Measurements from ENCODE around the gene CABLES2. TPM values are rescaled to one million over a fixed set of nuclear protein-coding genes. Genes with fewer than 3 reads are reported as not detected.

The CABLES2 gene
- total and polyA plus RNA-seq, 2 of the 4 experiments (the other 2 are of a cell fraction): 1.4 to 5.1 TPM

DNA sequence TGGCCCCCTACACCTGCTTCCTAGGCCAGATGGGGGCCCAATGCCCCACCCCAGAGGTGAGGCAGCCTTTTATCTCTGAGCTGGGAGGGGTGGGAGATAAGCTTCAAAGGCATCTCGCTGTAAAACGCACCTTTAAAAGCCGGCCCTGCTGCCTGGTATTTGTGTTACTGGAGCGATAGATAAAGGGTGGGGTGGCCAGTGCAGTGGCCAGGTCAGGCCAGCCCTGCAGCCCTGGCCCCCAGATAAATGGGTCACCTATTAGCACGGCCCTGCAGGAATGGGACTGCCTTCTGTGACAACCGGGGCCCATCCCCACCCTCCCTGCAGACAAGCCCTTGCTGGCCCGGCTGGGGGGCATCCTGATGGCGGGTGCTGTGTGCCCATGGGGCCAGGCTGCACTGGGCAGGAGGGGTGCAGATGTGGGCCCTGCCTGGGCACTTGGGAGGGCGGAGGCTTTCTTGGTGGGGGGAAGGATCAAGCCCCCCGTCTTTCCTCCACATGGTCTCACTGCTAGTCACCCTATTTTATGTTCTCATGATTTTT is 23.3 kb upstream of the CABLES2 start:
- CTCF ChIA-PET: no interaction called here
- no peak for ATAC-seq (ENCODE audit: low read depth)
- BruUV-seq (replicated peaks): no TSS peak

More for the DNA sequence above, 23.3 kb upstream of the CABLES2 start:
- Histone ChIP-seq H3K79me1 (ENCODE audit: low read depth in 1 of 2, low read length in 2 of 2) (no peaks in the 10 kb centered on the region), H3K9ac (ENCODE audit: low read depth, low read length) (no peak overlapping the region), H3K4ac (ENCODE audit: low read depth, low read length) (no peak overlapping the region), H3K4me2 (ENCODE audit: low read depth, low read length) (no peak overlapping the region), H2BK5ac (ENCODE audit: low read depth, low read length, poor library complexity, severe bottlenecking) (no peak overlapping the region), H3K4me1 (ENCODE audit: control insufficient read depth, insufficient read depth, low read length) (no peaks in the 10 kb centered on the region), H4K20me1 (ENCODE audit: insufficient read depth, low read length) (no peaks in the 10 kb centered on the region), H2BK15ac (ENCODE audit: low read depth, low read length) (no peak overlapping the region), H4K8ac (ENCODE audit: low read depth in 2 of 2, low read length in 2 of 2) (no peak overlapping the region), H3K14ac (replicated peaks; ENCODE audit: low read depth, low read length) (no peak overlapping the region), H3K56ac (ENCODE audit: extremely low read depth, insufficient read depth, low read length) (no peak overlapping the region), H2AK9ac (replicated peaks; ENCODE audit: low read depth, low read length, poor library complexity) (no peak overlapping the region), H3K36me3 (ENCODE audit: control insufficient read depth, insufficient read depth, low read length) (no peaks in the 10 kb centered on the region), H2AFZ (replicated peaks; ENCODE audit: low read length, poor library complexity) (no peak overlapping the region), H3K23ac (ENCODE audit: low read depth, low read length) (no peak overlapping the region), H4K5ac (ENCODE audit: low read depth, low read length) (no peak overlapping the region), H3K9me1 (ENCODE audit: insufficient read depth, low read length) (no peaks in the 10 kb centered on the region), H3K27me3 (ENCODE audit: control insufficient read depth, insufficient read depth, low read length) (peaks cover 63% of the 10 kb centered on the region), H3K4me3 (ENCODE audit: insufficient read depth, low read depth, low read length) (no peak overlapping the region), H3K9me3 (ENCODE audit: control insufficient read depth, insufficient read depth, low read length) (no peaks in the 10 kb centered on the region), H4K91ac (ENCODE audit: insufficient read depth, low read depth, low read length) (no peak overlapping the region), H3K27ac (ENCODE audit: insufficient read depth, low read length) (no peak overlapping the region), H3K18ac (ENCODE audit: low read depth, low read length) (no peak overlapping the region), H2BK120ac (ENCODE audit: low read depth, low read length) (no peak overlapping the region), H2AK5ac (ENCODE audit: low read depth, low read length) (no peak overlapping the region), H2BK20ac (ENCODE audit: low read depth, low read length) (no peak overlapping the region)
- DNase-seq: no peak
- POLR2A ChIA-PET (ENCODE audit: unreplicated experiment): no interaction called here
- intact Hi-C loops (cut with micrococcal nuclease): no loop called here
- WGBS, 2 experiments (ENCODE audit: extremely low coverage in 2 of 2, insufficient read length in 1 of 2): 59% methylated on average over 3 of the region's 10 CpGs; no CpG with 5 or more reads in 1 of the 2 experiments
- dilution Hi-C loops (cut with HindIII; ENCODE audit: low sequenced_read_pairs, unreplicated experiment): no loop called here
- in situ Hi-C loops (cut with MboI; ENCODE audit: low sequenced_read_pairs): no loop called here
- TF ChIP-seq FOS (IDR thresholded peaks at IDR 0.05; ENCODE audit: low read depth, low read length): no peak
- no peak for TF ChIP-seq RCOR1 (IDR thresholded peaks at IDR 0.05; ENCODE audit: insufficient replicate concordance, low read length)
- TF ChIP-seq POLR2A (IDR thresholded peaks at IDR 0.05; ENCODE audit: low read depth, low read length): no peak
- TF ChIP-seq RAD21 (IDR thresholded peaks at IDR 0.05; ENCODE audit: low read length): no peak
- TF ChIP-seq SMC3 (IDR thresholded peaks at IDR 0.05; ENCODE audit: low read depth, low read length): no peak
- no peak for TF ChIP-seq BHLHE40 (IDR thresholded peaks at IDR 0.05; ENCODE audit: low read depth, low read length)
- TF ChIP-seq, protein P1, sequence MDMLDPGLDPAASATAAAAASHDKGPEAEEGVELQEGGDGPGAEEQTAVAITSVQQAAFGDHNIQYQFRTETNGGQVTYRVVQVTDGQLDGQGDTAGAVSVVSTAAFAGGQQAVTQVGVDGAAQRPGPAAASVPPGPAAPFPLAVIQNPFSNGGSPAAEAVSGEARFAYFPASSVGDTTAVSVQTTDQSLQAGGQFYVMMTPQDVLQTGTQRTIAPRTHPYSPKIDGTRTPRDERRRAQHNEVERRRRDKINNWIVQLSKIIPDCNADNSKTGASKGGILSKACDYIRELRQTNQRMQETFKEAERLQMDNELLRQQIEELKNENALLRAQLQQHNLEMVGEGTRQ (IDR thresholded peaks at IDR 0.05; ENCODE audit: low read depth, low read length): no peak
- TF ChIP-seq, protein P2, sequence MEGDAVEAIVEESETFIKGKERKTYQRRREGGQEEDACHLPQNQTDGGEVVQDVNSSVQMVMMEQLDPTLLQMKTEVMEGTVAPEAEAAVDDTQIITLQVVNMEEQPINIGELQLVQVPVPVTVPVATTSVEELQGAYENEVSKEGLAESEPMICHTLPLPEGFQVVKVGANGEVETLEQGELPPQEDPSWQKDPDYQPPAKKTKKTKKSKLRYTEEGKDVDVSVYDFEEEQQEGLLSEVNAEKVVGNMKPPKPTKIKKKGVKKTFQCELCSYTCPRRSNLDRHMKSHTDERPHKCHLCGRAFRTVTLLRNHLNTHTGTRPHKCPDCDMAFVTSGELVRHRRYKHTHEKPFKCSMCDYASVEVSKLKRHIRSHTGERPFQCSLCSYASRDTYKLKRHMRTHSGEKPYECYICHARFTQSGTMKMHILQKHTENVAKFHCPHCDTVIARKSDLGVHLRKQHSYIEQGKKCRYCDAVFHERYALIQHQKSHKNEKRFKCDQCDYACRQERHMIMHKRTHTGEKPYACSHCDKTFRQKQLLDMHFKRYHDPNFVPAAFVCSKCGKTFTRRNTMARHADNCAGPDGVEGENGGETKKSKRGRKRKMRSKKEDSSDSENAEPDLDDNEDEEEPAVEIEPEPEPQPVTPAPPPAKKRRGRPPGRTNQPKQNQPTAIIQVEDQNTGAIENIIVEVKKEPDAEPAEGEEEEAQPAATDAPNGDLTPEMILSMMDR (conservative IDR thresholded peaks at IDR 0.05; ENCODE audit: low read depth, low read length): no peak
- TF ChIP-seq MXI1 (IDR thresholded peaks at IDR 0.05; ENCODE audit: borderline replicate concordance, low read depth, low read length): no peak

All from IMR-90 (cell line).